Spinal cord (tissue), 10 donors: ENCODE data around the gene YDJC. TPM values are rescaled to one million over a fixed set of nuclear protein-coding genes. Genes with fewer than 3 reads are reported as not detected.
"Not testable (repeated sequence)": the region's sequence is repeated elsewhere in the genome, so short reads cannot be mapped to it uniquely, and the experiment has no call there.

Experiments used
- DNase-seq, 6 donors: peaks; one replicate each; pipeline versions ENCODE4 v3.0.0 to v3.0.0-alpha.2; 2013 to 2015; ENCODE audit warnings: low spot score in 6 of 6, low read depth in 4 of 6
- H3K27ac ChIP-seq: one replicate; pipeline ENCODE4 v1.5.1; 2013; ENCODE audit warnings: low read depth, low read length, control low read depth
- H3K27me3 ChIP-seq: one replicate; pipeline ENCODE4 v1.6.1; 2013; ENCODE audit warnings: low read length; ENCODE audit not compliant: control insufficient read depth, insufficient read depth
- H3K36me3 ChIP-seq: one replicate; pipeline ENCODE4 v1.6.1; 2013; ENCODE audit warnings: low read length; ENCODE audit not compliant: control insufficient read depth, insufficient read depth
- H3K4me1 ChIP-seq: one replicate; pipeline ENCODE4 v1.6.1; 2013; ENCODE audit warnings: low read length; ENCODE audit not compliant: control insufficient read depth, insufficient read depth
- H3K4me3 ChIP-seq: one replicate; pipeline ENCODE4 v1.5.1; 2013; ENCODE audit warnings: low read depth, low read length, control low read depth
- H3K9me3 ChIP-seq: one replicate; pipeline ENCODE4 v1.6.1; 2013; ENCODE audit warnings: low read length; ENCODE audit not compliant: control insufficient read depth, insufficient read depth
- WGBS: methylation state at CpG from one replicate; pipeline ENCODE4 v1.1.5; 2013; ENCODE audit warnings: missing lambda C conversion rate; ENCODE audit not compliant: insufficient coverage; 5-methylcytosine and 5-hydroxymethylcytosine counted together
- polyA plus RNA-seq, 2 donors: library from polyadenylated mRNA; unstranded; fragments of 120-200 nt; gene quantifications; one replicate each; pipeline ENCODE4 v1.2.1, GENCODE V29; 2013; ENCODE audit not compliant: insufficient read length in 2 of 2
- total RNA-seq, 2 donors: library from RNA; depleted of rRNA in 1 of 2; stranded (reverse); fragments of 120-200 nt in 1 of 2; fragments of >200 nt in 1 of 2; gene quantifications; one replicate each; pipeline versions ENCODE4 v1.2.3 to v1.2.4, GENCODE V29; 2013 to 2014
- donor health status: healthy.

YDJC gene
- total and polyA plus RNA-seq, 4 donors = 5.0 to 17.6 (median 13.5) TPM

DNA sequence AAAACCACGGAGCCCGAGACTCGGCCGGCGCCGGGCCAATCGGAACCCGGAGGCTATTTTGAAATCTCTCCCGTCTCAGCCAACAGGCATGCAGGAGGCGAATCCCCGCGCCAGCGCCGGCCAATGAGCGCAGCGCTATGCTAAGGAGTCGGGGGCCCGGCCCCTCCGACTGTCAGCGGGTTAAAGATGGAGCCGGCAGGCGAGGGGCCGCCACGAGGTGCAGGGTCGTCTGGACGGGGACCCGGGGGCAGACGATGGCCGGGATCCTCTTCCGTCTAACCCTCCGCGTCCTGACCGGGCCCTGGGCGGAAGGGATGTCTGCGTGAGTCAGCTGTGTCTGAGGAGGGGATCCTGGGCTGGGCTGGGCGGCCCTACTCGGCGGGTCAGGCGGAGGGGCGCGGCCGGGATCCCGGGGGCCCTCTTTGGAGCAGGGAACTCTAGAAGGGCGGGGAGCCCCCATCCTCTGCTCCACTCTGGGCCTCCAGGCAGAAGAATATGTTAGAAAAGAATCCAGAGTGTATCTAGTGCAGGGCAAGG is 22.3 kb upstream of the YDJC start:
- H3K36me3 ChIP-seq = peaks cover 25% of the 10 kb centered on the region
- H3K27ac ChIP-seq = peak overlapping the region; percentile 40
- no peaks in the 10 kb centered on the region for H3K9me3 ChIP-seq
- peak; percentile 75 to 97 (median 86) for DNase-seq
- peaks cover 25% of the 10 kb centered on the region for H3K4me1 ChIP-seq
- peak overlapping the region; percentile 79 for H3K4me3 ChIP-seq
- under 1% methylated on average over 44 of the region's 44 CpGs for WGBS
- H3K27me3 ChIP-seq = no peaks in the 10 kb centered on the region

GRCh38 chr22:21651521-21652009 is 21.7 kb upstream of the YDJC start:
- Histone ChIP-seq H3K27me3 (no peaks in the 10 kb centered on the region), H3K9me3 (no peaks in the 10 kb centered on the region), H3K36me3 (peaks cover 25% of the 10 kb centered on the region), H3K4me3 (peak overlapping the region; percentile 79), H3K27ac (no peak overlapping the region), H3K4me1 (peaks cover 25% of the 10 kb centered on the region)
- WGBS = 0% methylated on average over 20 of the region's 29 CpGs
- DNase-seq = no peak

DNA sequence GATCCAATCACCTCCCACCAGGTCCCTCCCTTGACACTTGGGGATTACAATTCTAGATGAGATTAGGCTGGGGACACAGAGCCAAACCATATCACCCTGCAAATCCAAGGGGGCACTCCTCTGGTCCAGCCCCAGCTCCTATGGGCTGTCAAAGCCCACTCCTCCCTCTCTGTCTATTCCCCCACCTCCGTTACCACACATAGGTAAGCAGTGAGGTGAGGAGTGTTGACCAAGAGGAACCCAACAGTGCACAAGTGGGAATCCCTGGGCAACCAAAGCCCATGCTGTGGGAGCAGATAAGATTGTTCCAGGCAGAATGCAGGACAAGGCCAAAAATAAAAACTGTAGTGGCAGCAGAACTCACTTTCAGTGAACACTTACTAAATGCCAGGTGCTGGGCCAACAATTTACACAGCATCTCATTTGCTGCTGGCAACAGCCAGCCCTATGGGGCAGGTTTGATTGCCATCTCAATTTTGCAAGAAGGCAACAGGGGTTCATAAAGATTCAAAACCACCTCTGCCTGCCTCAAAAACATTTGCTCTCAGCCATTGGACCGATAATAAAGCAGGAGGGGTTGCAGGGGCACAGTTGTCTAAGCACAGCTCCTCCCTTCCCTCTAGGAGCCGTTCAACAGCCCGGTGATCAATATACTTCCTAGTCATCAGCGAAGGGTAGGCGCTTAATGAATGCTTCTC is 21.1 kb upstream of the YDJC start:
- no peaks in the 10 kb centered on the region for H3K9me3 ChIP-seq
- H3K27me3 ChIP-seq = no peaks in the 10 kb centered on the region
- peak in 1 of 6 donors; percentile 86 for DNase-seq
- no peak overlapping the region for H3K27ac ChIP-seq
- H3K4me3 ChIP-seq = peak overlapping the region; percentile 79
- WGBS = 0% methylated on average over 5 of the region's 6 CpGs
- H3K4me1 ChIP-seq = peaks cover 25% of the 10 kb centered on the region
- H3K36me3 ChIP-seq = peaks cover 28% of the 10 kb centered on the region

GRCh38 chr22:21650280-21650679 is 20.5 kb upstream of the YDJC start:
- peaks cover 25% of the 10 kb centered on the region for H3K4me1 ChIP-seq

GRCh38 chr22:21646608-21647590 is 17.1 kb upstream of the YDJC start:
- 39% methylated on average over 12 of the region's 14 CpGs for WGBS
- Histone ChIP-seq H3K9me3 (no peaks in the 10 kb centered on the region), H3K27ac (no peak overlapping the region), H3K27me3 (no peaks in the 10 kb centered on the region), H3K36me3 (peaks cover 22% of the 10 kb centered on the region), H3K4me1 (peaks cover 22% of the 10 kb centered on the region), H3K4me3 (no peak overlapping the region)
- peak in 4 of 6 donors; percentile 81 to 97 (median 89) for DNase-seq

More at GRCh38 chr22:21650280-21650679, 20.5 kb upstream of the YDJC start:
- H3K27ac ChIP-seq = no peak overlapping the region
- H3K9me3 ChIP-seq = no peaks in the 10 kb centered on the region
- 74% methylated on average over 3 of the region's 7 CpGs for WGBS
- peaks cover 30% of the 10 kb centered on the region for H3K36me3 ChIP-seq
- H3K27me3 ChIP-seq = no peaks in the 10 kb centered on the region
- DNase-seq = no peak
- no peak overlapping the region for H3K4me3 ChIP-seq

DNA sequence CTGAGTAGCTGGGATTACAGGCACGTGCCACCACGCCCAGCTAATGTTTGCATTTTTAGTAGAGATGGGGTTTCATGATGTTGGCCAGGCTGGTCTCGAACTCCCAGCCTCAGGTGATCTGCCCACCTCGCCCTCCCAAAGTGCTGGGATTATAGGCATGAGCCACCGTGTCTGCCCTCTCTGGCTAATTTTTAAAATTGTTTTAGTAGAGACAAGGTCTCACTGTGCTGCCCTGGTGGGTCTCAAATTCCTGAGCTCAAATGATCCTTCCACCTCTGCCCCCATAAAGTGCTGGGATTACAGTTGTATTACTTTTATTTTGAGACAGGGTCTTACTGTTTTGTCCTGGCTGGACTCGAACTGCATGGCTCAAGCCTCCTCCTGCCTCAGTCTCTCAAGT is 15.7 kb upstream of the YDJC start:
- H3K4me3 ChIP-seq, DNase-seq, H3K27me3 ChIP-seq, H3K9me3 ChIP-seq, H3K27ac ChIP-seq: not testable (repeated sequence)
- peaks cover 22% of the 10 kb centered on the region for H3K36me3 ChIP-seq
- WGBS = no CpG with 5 or more reads among the region's 6 CpGs
- peaks cover 17% of the 10 kb centered on the region for H3K4me1 ChIP-seq

- WGBS = 93% methylated on average over 22 of the region's 22 CpGs
- H3K27me3 ChIP-seq = no peaks in the 10 kb centered on the region
- no peaks in the 10 kb centered on the region for H3K9me3 ChIP-seq
- peaks cover 18% of the 10 kb centered on the region for H3K36me3 ChIP-seq
- H3K27ac ChIP-seq = no peak overlapping the region
- DNase-seq = no peak
- H3K4me1 ChIP-seq = peaks cover 17% of the 10 kb centered on the region
- H3K4me3 ChIP-seq = no peak overlapping the region
Observed at GRCh38 chr22:21643533-21644357, 13.9 kb upstream of the YDJC start.

GRCh38 chr22:21642584-21643448 is 13.0 kb upstream of the YDJC start:
- under 1% methylated on average over 56 of the region's 56 CpGs for WGBS
- DNase-seq = peak in 2 of 6 donors; percentile 59 to 70
- Histone ChIP-seq H3K36me3 (peaks cover 11% of the 10 kb centered on the region), H3K27ac (no peak overlapping the region), H3K4me1 (peaks cover 17% of the 10 kb centered on the region), H3K9me3 (no peaks in the 10 kb centered on the region), H3K4me3 (peak overlapping the region; percentile 61), H3K27me3 (no peaks in the 10 kb centered on the region)
